ENCODE data around the gene MMRN2. TPM values are rescaled to one million over a fixed set of nuclear protein-coding genes. Genes with fewer than 3 reads are reported as not detected.
A peak's percentile ranks its signal among the peaks of the same experiment; 100 is the strongest.

Gene MMRN2
- total and polyA plus RNA-seq, 2 of the 8 experiments (the other 6 are each of a cell fraction or from before 2014, with no cell fraction given) = 1.2 TPM

DNA sequence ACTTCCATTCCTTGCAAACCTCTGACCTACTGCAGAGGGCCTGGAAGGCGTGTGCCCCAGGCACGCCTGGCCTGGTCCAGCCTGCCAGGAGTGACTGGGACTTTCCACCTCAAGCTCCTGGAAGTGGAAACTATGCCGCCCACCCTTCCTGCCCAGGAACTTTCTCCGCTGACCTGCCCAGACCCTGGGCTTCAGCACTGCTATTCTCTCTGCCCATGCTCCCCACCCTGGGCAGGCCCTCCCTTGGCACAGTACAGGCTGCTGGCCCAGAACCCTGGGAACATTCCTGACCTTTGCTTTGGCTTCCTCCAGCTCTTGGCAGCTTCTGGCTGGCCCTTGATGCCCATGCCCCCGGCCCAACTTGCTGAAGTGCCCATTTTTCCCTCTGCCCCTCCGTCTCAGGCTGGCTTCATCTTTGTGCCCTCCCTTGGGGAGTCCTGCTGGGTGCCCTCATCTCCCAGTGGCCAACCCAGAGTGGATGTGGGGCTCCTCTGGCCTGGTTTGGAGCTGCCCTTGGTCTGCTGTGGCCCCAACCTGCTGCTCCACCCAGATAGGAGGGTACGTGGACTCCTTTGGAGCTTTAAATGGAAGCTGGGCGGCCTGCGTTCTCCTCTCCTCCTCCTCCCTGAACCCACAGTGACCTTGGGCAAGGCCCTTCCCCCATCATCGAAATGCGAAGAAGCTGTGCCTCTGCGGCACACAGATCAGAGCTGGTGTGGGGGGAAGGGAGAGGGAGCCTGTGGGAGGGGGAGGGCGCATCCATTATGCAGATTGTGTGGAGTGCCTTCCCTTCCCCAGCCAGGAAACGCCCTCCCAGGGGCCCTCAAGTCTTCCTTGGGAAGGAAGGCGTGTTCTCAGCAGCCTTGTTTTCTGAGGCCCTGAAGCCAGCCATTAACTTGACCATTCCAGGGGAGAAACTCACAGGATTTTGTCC, 3.4 kb downstream of the MMRN2 start (continued):
- TF ChIP-seq FOSL1 (IDR thresholded peaks at IDR 0.05; ENCODE audit: insufficient read depth, low read depth, low read length) (no peak), NRF1 (IDR thresholded peaks at IDR 0.05; ENCODE audit: low read depth, low read length) (no peak), KDM4A (IDR thresholded peaks at IDR 0.05; ENCODE audit: low read depth, low read length, severe bottlenecking) (peak; percentile 9), RAD21 (IDR thresholded peaks at IDR 0.05 in 1 of 2, conservative IDR thresholded peaks at IDR 0.05 in 1 of 2; ENCODE audit: low read depth in 2 of 2, low read length in 2 of 2) (peak; percentile 33 to 34; a peak in 3 of 4 replicates), JUN (IDR thresholded peaks at IDR 0.05; ENCODE audit: low read depth, low read length) (no peak), TCF12 (IDR thresholded peaks at IDR 0.05; ENCODE audit: low read depth, low read length) (peak; percentile 90; the same call in 1 of the 2 replicates), MAFK (IDR thresholded peaks at IDR 0.05; ENCODE audit: low read depth, low read length) (no peak), GTF2F1 (IDR thresholded peaks at IDR 0.05; ENCODE audit: borderline replicate concordance, low read depth, low read length) (no peak), RNF2 (IDR thresholded peaks at IDR 0.05; ENCODE audit: borderline replicate concordance, low read depth, low read length, missing control alignments, poor library complexity, severe bottlenecking) (no peak), CREB1 (IDR thresholded peaks at IDR 0.05) (peak; percentile 60; the same call in 1 of the 2 replicates), SIN3A (conservative IDR thresholded peaks at IDR 0.05 in 1 of 2, IDR thresholded peaks at IDR 0.05 in 1 of 2; ENCODE audit: low read depth in 1 of 2, low read length in 2 of 2) (0 out of 4 replicates have a peak, but pooled peaks of 1 of the 2 experiments have one; percentile 43), EGR1 (IDR thresholded peaks at IDR 0.05; ENCODE audit: borderline replicate concordance, low read depth, low read length) (peak; percentile 74), JUND (IDR thresholded peaks at IDR 0.05; ENCODE audit: low read length) (peak; percentile 33; the same call in 1 of the 2 replicates), CTBP2 (IDR thresholded peaks at IDR 0.05; ENCODE audit: borderline replicate concordance, insufficient read depth, insufficient read length, low read length) (no peak), EP300 (IDR thresholded peaks at IDR 0.05; ENCODE audit: borderline replicate concordance in 1 of 2, low read depth in 2 of 2, low read length in 2 of 2) (peak; percentile 62 to 89), SUZ12 (IDR thresholded peaks at IDR 0.05; ENCODE audit: low read length) (no peak), NANOG (IDR thresholded peaks at IDR 0.05; ENCODE audit: insufficient read depth, low read depth, low read length, poor library complexity, severe bottlenecking) (peak; percentile 85), HDAC2 (IDR thresholded peaks at IDR 0.05; ENCODE audit: borderline replicate concordance in 1 of 2, low read depth in 2 of 2, low read length in 2 of 2) (peak in 1 of 2 experiments; percentile 89; a peak in 1 of 4 replicates), RXRA (IDR thresholded peaks at IDR 0.05; ENCODE audit: insufficient read depth, low read depth, low read length) (peak; percentile 99), SIRT6 (IDR thresholded peaks at IDR 0.05; ENCODE audit: low read length) (no peak), RFX5 (IDR thresholded peaks at IDR 0.05; ENCODE audit: borderline replicate concordance, low read depth, low read length) (no peak; the same call in 1 of the 2 replicates)
